ENCODE results near the gene POLR2B.
"Not testable (repeated sequence)": the region's sequence is repeated elsewhere in the genome, so short reads cannot be mapped to it uniquely, and the experiment has no call there.

POLR2B gene

DNA sequence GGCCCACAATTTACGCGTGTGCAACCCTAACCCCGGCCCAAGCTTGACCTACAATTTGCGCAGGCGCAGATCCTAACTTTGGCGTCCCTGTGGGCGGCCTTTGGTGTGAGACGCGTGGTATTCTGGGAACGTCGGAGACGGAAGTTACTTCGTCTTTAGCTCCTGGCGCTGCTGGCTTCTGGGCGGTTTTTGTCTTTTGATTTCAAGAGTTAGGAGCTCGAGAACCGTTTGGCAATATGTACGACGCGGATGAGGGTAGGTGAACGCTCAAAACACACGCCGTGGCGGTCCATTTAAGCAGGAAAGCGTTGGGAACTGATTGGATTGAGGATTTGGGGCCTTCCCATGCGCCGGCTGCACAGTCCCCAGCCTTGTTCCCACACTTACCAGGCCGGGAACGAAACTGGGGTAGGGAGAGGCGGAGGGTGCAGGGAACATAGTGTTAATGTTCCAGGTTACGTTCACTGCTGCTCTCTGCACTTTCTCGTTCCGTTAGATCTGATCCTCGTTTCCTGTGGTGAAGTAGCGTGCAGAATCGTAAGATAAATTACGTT, at the start of gene POLR2B:
Gene POLR2B, plus strand, starts transcription at position 147 of the 554 bp plus-strand sequence. Its CDS starts 90 bp downstream, at position 237.
- peak; percentile 96 for DNase-seq (ENCODE audit: low read depth in 2 of 2)
- TF ChIP-seq, protein P1, sequence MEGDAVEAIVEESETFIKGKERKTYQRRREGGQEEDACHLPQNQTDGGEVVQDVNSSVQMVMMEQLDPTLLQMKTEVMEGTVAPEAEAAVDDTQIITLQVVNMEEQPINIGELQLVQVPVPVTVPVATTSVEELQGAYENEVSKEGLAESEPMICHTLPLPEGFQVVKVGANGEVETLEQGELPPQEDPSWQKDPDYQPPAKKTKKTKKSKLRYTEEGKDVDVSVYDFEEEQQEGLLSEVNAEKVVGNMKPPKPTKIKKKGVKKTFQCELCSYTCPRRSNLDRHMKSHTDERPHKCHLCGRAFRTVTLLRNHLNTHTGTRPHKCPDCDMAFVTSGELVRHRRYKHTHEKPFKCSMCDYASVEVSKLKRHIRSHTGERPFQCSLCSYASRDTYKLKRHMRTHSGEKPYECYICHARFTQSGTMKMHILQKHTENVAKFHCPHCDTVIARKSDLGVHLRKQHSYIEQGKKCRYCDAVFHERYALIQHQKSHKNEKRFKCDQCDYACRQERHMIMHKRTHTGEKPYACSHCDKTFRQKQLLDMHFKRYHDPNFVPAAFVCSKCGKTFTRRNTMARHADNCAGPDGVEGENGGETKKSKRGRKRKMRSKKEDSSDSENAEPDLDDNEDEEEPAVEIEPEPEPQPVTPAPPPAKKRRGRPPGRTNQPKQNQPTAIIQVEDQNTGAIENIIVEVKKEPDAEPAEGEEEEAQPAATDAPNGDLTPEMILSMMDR (IDR thresholded peaks at IDR 0.05; ENCODE audit: low read depth, low read length): no peak
- H3K4me3 ChIP-seq (replicated peaks in 1 of 2; ENCODE audit: low read depth in 2 of 2, low read length in 2 of 2): peak within 1 kb of the TSS; percentile 95 to 96

DNA sequence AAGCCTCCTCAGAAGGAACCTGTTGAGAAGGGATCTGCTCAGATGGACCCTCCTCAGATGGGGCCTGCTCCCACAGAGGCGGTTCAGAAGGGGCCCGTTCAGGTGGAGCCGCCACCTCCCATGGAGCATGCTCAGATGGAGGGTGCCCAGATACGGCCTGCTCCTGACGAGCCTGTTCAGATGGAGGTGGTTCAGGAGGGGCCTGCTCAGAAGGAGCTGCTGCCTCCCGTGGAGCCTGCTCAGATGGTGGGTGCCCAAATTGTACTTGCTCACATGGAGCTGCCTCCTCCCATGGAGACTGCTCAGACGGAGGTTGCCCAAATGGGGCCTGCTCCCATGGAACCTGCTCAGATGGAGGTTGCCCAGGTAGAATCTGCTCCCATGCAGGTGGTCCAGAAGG, 48.1 kb upstream of the POLR2B start:
- DNase-seq (ENCODE audit: low read depth in 2 of 2): no peak
- TF ChIP-seq, protein P1 (IDR thresholded peaks at IDR 0.05; ENCODE audit: low read depth, low read length): no peak
- H3K4me3 ChIP-seq (replicated peaks in 1 of 2; ENCODE audit: low read depth in 2 of 2, low read length in 2 of 2): no peak overlapping the region

DNA sequence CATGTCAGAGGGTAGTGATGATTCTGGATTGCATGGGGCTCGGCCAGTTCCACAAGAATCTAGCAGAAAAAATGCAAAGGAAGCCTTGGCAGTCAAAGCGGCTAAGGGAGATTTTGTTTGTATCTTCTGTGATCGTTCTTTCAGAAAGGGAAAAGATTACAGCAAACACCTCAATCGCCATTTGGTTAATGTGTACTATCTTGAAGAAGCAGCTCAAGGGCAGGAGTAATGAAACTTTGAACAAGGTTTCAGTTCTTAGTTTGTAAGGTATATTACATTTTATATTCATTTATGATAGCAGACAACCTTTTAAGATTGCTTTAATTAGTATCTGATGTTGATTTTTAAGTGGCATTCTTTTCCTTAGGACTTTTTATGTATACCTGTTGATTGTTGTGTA, 46.8 kb upstream of the POLR2B start:
- DNase-seq (ENCODE audit: low read depth in 2 of 2): no peak
- TF ChIP-seq, protein P1 (IDR thresholded peaks at IDR 0.05; ENCODE audit: low read depth, low read length): no peak
- H3K4me3 ChIP-seq (replicated peaks in 1 of 2; ENCODE audit: low read depth in 2 of 2, low read length in 2 of 2): no peak overlapping the region

DNA sequence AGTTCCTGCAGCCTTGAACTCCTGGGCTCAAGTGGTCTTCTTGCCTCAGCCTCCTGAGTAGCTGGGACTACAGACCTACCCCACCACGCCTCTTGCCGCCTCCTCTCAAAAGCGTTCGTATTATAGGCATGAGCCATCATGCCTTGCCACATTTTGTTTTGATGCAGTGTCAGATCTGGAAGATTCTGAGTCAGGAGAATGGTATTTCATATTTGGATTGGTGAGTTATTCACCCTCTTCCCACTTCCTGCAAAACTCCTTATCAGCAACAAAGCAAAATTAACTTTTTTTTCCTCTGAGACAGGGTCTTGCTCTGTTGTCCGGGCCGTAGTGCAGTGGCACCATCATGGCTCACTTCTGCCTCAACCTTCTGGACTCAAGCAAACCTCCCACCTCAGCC, 41.4 kb upstream of the POLR2B start:
- peak; percentile 73 to 91 for DNase-seq (ENCODE audit: low read depth in 2 of 2)
- TF ChIP-seq, protein P1 (IDR thresholded peaks at IDR 0.05; ENCODE audit: low read depth, low read length): no peak
- no peak overlapping the region for H3K4me3 ChIP-seq (replicated peaks in 1 of 2; ENCODE audit: low read depth in 2 of 2, low read length in 2 of 2)

DNA sequence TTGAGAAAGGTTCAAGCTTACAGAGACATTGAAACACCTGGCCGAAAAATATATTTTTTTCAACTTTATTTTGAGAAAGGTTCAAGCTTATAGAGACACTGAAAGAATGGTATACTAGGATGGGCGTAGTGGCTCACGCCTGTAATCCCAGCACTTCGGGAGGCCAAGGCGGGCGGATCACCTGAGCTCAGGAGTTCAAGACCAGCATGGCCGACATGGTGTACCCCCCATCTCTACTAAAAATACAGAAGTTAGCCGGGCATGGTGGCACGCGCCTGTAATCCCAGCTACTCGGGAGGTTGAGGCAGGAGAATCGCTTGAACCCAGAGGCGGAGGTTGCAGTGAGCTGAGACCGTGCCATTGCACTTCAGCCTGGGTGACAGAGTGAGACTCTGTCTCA, 38.9 kb upstream of the POLR2B start:
- DNase-seq (ENCODE audit: low read depth in 2 of 2); H3K4me3 ChIP-seq (replicated peaks in 1 of 2; ENCODE audit: low read depth in 2 of 2, low read length in 2 of 2): not testable (repeated sequence)

DNA sequence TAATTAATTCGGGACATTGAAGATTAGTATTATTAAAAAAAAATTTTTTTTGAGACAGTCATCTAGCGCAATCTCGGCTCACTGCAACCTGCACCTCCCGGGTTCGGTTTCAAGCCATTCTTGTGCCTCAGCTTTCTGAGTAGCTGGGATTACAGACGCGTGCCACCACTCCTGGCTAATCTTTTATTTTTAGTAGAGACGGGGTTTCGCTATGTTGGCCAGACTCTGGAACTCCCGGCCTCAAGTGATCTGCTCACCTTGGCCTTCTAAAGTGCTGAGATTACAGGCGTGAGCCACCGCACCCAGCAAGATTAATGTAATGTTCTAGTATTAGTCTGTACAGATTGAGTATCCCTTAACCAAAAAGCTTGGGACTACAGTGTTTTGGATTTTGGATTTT, 38.3 kb upstream of the POLR2B start:
- TF ChIP-seq, protein P1 (IDR thresholded peaks at IDR 0.05; ENCODE audit: low read depth, low read length): no peak
- no peak overlapping the region for H3K4me3 ChIP-seq (replicated peaks in 1 of 2; ENCODE audit: low read depth in 2 of 2, low read length in 2 of 2)
- DNase-seq (ENCODE audit: low read depth in 2 of 2): no peak

DNA sequence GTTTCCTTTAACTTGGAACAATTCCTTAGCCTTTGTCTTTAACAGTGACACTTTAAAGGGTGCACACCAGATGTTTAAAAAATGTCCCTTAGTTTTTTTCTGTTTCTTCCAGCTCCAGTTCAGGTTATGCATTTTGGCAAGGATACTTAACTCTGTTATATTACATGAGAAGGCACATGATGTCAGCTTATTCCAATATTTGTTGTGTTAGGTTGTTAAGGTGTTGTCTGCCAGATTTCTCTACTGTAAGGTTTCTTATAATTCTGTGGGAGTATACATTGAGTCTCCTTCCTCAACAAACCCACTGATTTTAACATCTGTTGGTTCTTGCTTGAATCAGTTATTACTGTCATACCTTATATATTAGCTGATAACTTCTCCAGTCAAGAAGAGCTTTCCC, 37.7 kb upstream of the POLR2B start:
- no peak overlapping the region for H3K4me3 ChIP-seq (replicated peaks in 1 of 2; ENCODE audit: low read depth in 2 of 2, low read length in 2 of 2)
- TF ChIP-seq, protein P1 (IDR thresholded peaks at IDR 0.05; ENCODE audit: low read depth, low read length): no peak
- no peak for DNase-seq (ENCODE audit: low read depth in 2 of 2)
